MM.1S (cell line): Measurements from ENCODE around the gene FREM1.

Source experiments
- CTCF ChIP-seq: fragments of 300-600 bp; sonication (generic); IDR thresholded peaks from 2 replicates; pipeline ENCODE4 v1.5.1; 2016; ENCODE audit warnings: antibody characterized with exemption, low read length, mixed read lengths
- EZH2 ChIP-seq: fragments of 300-600 bp; sonication (generic); optimal IDR thresholded peaks from 2 replicates; pipeline ENCODE3; 2017; ENCODE audit warnings: low read depth, mild to moderate bottlenecking, antibody characterized with exemption, low read length, mixed read lengths
- EZH2phosphoT487 ChIP-seq: fragments of 300-600 bp; sonication (generic); IDR thresholded peaks from 2 replicates; pipeline ENCODE4 v1.6.1; 2018; ENCODE audit warnings: antibody characterized with exemption, low read length

- no peak for TF ChIP-seq CTCF
- TF ChIP-seq EZH2phosphoT487, result no peak
- TF ChIP-seq EZH2, result no peak
Measured at GRCh38 chr9:14941501-14942405, 31.5 kb upstream of the FREM1 start.
